ENCODE data around the gene SPNS3.

Gene SPNS3

DNA sequence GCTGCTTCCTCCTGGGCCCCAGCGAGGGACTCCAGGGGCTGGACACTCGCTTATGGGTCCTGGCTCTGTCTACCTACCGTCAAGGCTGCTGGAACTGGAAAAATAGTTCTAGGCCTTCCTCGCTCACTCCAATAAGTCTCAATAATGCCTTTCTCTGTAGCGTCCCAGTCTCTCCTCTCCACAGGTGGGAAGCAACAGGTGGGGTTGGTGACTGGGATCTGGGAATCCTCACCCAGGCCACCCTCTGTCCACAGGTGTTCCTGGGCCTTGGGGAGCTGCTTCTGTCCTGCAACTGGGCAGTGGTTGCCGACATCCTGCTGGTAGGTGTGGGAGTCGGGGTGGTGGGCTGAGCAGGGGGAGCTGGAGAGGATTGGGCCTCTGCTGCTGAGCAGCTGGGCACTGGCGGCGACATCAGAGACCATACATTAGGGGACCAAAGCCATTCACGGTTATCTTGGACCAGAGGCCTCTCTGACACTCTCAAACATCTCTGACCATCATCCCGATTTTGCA, 44.6 kb downstream of the SPNS3 start:
- TF ChIP-seq, protein P1, sequence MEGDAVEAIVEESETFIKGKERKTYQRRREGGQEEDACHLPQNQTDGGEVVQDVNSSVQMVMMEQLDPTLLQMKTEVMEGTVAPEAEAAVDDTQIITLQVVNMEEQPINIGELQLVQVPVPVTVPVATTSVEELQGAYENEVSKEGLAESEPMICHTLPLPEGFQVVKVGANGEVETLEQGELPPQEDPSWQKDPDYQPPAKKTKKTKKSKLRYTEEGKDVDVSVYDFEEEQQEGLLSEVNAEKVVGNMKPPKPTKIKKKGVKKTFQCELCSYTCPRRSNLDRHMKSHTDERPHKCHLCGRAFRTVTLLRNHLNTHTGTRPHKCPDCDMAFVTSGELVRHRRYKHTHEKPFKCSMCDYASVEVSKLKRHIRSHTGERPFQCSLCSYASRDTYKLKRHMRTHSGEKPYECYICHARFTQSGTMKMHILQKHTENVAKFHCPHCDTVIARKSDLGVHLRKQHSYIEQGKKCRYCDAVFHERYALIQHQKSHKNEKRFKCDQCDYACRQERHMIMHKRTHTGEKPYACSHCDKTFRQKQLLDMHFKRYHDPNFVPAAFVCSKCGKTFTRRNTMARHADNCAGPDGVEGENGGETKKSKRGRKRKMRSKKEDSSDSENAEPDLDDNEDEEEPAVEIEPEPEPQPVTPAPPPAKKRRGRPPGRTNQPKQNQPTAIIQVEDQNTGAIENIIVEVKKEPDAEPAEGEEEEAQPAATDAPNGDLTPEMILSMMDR (IDR thresholded peaks at IDR 0.05; ENCODE audit: control extremely low read depth, extremely low read depth, low read depth, missing control alignments) = no peak
- POLR2A ChIA-PET = no interaction called here
- DNase-seq (ENCODE audit: extremely low spot score) = no peak
- CTCF ChIA-PET = no interaction called here

GRCh38 chr17:4479340-4479981, 45.7 kb downstream of the SPNS3 start:
- no peak for DNase-seq (ENCODE audit: extremely low spot score)
- CTCF ChIA-PET = no interaction called here
- TF ChIP-seq, protein P1 (IDR thresholded peaks at IDR 0.05; ENCODE audit: control extremely low read depth, extremely low read depth, low read depth, missing control alignments) = no peak
- POLR2A ChIA-PET = no interaction called here

GRCh38 chr17:4479982-4480751, 46.4 kb downstream of the SPNS3 start:
- POLR2A ChIA-PET = no interaction called here
- no peak for DNase-seq (ENCODE audit: extremely low spot score)
- CTCF ChIA-PET = no interaction called here
- TF ChIP-seq, protein P1 (IDR thresholded peaks at IDR 0.05; ENCODE audit: control extremely low read depth, extremely low read depth, low read depth, missing control alignments) = no peak

GRCh38 chr17:4480929-4481898, 47.5 kb downstream of the SPNS3 start:
- TF ChIP-seq, protein P1 (IDR thresholded peaks at IDR 0.05; ENCODE audit: control extremely low read depth, extremely low read depth, low read depth, missing control alignments) = no peak
- POLR2A ChIA-PET = no interaction called here
- no peak for DNase-seq (ENCODE audit: extremely low spot score)
- CTCF ChIA-PET = interaction anchor here (1.2 kb wide), 1 partner anchor 86 kb away, joined by 3 read pairs; no protein-coding TSS in a partner anchor

DNA sequence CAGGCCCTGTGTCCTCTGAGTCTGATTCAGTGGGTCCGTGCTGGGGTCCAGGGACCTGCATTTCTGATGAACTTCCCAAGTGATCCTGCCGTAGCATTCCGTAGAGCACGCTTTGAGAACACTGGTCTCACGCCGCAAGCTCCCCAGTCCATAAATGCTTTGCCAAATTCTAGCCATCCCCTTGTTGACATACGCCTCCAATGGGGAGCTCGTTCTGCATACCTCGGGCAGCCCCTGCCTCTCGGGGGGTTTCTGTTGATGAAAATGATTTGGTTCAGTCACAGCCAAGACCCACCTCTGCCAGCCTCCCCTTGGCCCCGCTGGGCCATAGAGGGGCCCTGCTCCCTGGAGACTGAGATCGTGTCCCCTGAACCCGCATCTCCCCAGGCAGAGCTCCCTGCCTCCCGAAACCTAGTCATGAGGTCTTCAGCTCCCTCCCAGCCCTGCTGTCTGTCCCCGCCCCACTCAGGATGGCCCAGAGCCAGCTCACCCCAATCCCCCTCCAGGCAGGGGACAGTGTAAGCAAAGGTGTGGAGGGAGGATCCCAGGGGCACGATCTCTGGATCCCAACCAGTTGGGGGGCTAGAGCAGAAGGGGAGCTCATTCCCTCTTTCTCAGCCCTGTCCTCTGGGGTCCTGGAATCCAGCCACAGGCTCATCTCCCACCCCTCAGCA, 48.7 kb downstream of the SPNS3 start:
- POLR2A ChIA-PET = interaction anchor here (0.5 kb wide), 1 partner anchor 347 kb away, joined by 3 read pairs; no protein-coding TSS in a partner anchor
- no peak for DNase-seq (ENCODE audit: extremely low spot score)
- TF ChIP-seq, protein P1 (IDR thresholded peaks at IDR 0.05; ENCODE audit: control extremely low read depth, extremely low read depth, low read depth, missing control alignments) = no peak
- CTCF ChIA-PET = interaction anchor here (1.2 to 1.6 kb wide), 3 partner anchors 8 to 15 kb away, joined by 3 to 4 read pairs (median 3); no protein-coding TSS in a partner anchor
